Cardiac fibroblast (primary cell): ENCODE measurements around the gene BBS2.

ENCODE experiments used
- DNase-seq, 2 donors: peaks; one replicate each; pipeline versions ENCODE4 v3.0.0 to v3.0.0-alpha.2; 2010; ENCODE audit warnings: low read depth in 2 of 2
- H3K4me3 ChIP-seq, 2 donors: replicated peaks in 1 of 2; 1 replicate in 1 of 2; 2 replicates in 1 of 2; pipeline ENCODE4 v1.5.1; 2011; ENCODE audit warnings: low read depth in 2 of 2, low read length in 2 of 2, mild to moderate bottlenecking in 2 of 2, moderate library complexity in 1 of 2
- CTCF ChIP-seq: IDR thresholded peaks from one replicate; pipeline ENCODE4 v1.5.1; 2011; ENCODE audit warnings: low read depth, mild to moderate bottlenecking, low read length, inconsistent platforms

BBS2 gene

GRCh38 chr16:56520251-56520577 lies 390 bp upstream of the BBS2 start:
- H3K4me3 ChIP-seq: peak overlapping the region; percentile 97 to 98
- no peak for DNase-seq
- no peak for TF ChIP-seq CTCF

- no peak overlapping the region for H3K4me3 ChIP-seq
- no peak for TF ChIP-seq CTCF
- DNase-seq: no peak
Measured at GRCh38 chr16:56518425-56518824, 1.4 kb downstream of the BBS2 start.

GRCh38 chr16:56517206-56517605 lies 2.6 kb downstream of the BBS2 start:
- DNase-seq: no peak
- H3K4me3 ChIP-seq: no peak overlapping the region
- TF ChIP-seq CTCF: no peak

- peak in 1 of 2 donors; percentile 7 for DNase-seq
- TF ChIP-seq CTCF: no peak
Measured at GRCh38 chr16:56515665-56516064, 4.2 kb downstream of the BBS2 start.

GRCh38 chr16:56514845-56515244 lies 5.0 kb downstream of the BBS2 start:
- no peak overlapping the region for H3K4me3 ChIP-seq
- peak in 1 of 2 donors; percentile 22 for DNase-seq
- TF ChIP-seq CTCF: no peak

More at GRCh38 chr16:56515665-56516064, 4.2 kb downstream of the BBS2 start:
- no peak overlapping the region for H3K4me3 ChIP-seq

- peak; percentile 70 for TF ChIP-seq CTCF
- H3K4me3 ChIP-seq: no peak overlapping the region
- DNase-seq: peak; percentile 77 to 79
Measured at GRCh38 chr16:56513972-56514371, 5.9 kb downstream of the BBS2 start.

- TF ChIP-seq CTCF: no peak
- no peak overlapping the region for H3K4me3 ChIP-seq
- no peak for DNase-seq
Measured at GRCh38 chr16:56513091-56513490, 6.7 kb downstream of the BBS2 start.
